HG03521 (cell line): ENCODE results near the gene TOB1.

ENCODE experiments used
- ATAC-seq: cut with Tn5 transposase; IDR thresholded peaks from one replicate; pipeline ENCODE4 v1.9.1; 2021; ENCODE audit warnings: mild to moderate bottlenecking, moderate library complexity; ENCODE audit not compliant: unreplicated experiment

TOB1 gene

GRCh38 chr17:50832864-50833381 lies 33.2 kb downstream of the TOB1 start:
- ATAC-seq: no peak

GRCh38 chr17:50832267-50832863 lies 33.8 kb downstream of the TOB1 start:
- ATAC-seq: no peak

DNA sequence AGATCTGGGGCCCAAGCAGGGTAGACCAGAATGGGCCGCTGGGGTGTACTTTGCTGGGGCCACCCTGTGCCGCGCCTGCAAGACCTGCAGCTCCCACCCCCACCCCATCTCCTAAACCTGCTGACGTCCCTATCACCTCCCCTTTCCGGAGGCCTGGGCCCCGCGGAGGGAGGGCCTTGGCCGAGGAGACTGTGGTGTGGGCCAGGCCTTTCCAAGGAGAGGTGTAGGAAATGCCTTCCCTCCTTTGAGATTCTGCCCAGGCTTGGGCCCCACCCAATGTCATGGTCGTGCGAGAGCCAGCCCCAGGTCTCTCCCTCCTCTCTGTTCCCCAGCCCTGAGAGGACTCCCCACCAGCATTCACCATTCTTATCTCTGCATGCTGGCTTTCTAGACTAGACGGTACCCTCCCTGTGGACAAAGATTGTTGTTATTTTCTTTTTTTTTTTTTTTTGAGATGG lies 34.7 kb downstream of the TOB1 start:
- no peak for ATAC-seq

DNA sequence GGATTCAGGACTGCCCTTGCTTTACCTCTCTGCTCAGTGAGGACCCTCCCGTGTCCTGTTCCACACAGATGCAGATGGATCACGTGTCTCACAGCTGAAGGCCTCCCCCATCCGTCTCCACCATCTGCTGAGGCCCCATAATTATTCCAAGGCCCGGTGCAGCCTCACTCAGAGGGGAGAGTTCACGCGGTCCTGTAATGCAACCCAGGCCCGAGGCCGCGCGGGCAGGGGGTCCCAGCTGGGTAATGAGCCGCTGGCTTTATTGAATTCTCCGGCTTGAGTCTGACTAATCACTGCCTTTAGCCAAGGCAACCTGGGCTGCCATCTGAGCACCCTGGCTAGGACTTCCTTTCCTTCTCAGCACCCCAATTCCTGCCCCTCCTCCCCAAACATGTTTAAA lies 35.2 kb downstream of the TOB1 start:
- no peak for ATAC-seq

- no peak for ATAC-seq
Measured at GRCh38 chr17:50830352-50830751, 35.8 kb downstream of the TOB1 start.

DNA sequence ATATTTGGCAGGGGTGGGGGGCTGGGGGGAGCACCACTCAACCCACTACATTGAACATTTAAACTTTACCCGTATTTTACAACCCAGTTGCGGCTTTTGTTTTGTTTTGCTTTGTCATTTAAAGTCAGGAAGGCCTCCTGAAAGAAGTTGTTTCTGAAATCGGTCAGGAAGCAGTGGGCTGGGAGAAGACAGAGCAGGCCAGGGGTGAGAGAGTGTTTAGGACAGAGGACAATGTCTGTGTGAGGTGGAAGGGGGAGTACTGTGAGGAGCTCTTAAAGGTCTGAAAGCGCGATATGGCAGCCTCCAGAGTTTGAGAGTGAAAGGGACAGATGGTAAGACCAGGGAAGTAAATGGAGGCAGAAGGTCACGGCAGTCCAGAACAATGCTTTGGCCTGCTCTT lies 36.8 kb downstream of the TOB1 start:
- ATAC-seq: no peak

- ATAC-seq: peak; percentile 77
Measured at GRCh38 chr17:50828508-50829170, 37.5 kb downstream of the TOB1 start.

DNA sequence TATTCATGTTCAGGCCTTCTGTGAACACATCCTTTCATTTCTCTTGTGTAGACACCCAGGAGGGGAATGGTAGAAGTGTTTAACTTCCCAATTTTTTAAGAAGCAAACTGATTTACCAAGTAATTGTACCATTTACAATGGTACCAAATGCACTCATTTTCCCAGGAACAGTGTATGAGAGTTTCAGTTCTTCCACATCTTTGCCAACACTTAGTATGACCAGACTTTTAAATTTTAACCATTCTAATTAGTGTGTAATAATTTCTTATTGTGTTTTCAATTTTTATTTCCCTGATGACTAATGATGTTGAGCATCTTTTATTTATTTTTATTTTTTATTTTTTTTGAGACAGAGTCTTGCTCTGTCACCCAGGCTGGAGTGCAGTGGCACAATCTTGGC lies 41.0 kb downstream of the TOB1 start:
- no peak for ATAC-seq

DNA sequence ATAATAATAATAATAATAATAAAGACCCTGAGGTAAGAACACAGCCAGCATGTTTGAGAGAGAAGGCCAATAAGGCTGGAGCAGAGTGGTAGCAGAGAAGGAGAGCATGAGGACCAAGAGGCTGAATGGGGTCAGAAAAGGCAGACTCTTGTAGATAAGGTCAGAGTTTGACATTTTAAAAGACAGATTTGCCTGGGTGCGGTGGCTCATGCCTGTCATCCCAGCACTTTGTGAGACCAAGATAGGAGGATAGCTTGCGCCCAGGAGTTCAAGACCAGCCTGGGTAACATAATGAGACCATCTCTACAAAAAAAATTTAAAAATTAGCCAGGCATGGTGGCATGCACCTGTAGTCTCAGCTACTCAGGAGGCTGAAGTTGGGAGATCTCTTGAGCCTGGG lies 41.7 kb downstream of the TOB1 start:
- ATAC-seq: no peak

GRCh38 chr17:50822550-50822949 lies 43.6 kb downstream of the TOB1 start:
- no peak for ATAC-seq

GRCh38 chr17:50820651-50821050 lies 45.5 kb downstream of the TOB1 start:
- no peak for ATAC-seq

- no peak for ATAC-seq
Measured at GRCh38 chr17:50818921-50819657, 47.1 kb downstream of the TOB1 start.

- no peak for ATAC-seq
Measured at GRCh38 chr17:50818261-50818660, 47.9 kb downstream of the TOB1 start.

DNA sequence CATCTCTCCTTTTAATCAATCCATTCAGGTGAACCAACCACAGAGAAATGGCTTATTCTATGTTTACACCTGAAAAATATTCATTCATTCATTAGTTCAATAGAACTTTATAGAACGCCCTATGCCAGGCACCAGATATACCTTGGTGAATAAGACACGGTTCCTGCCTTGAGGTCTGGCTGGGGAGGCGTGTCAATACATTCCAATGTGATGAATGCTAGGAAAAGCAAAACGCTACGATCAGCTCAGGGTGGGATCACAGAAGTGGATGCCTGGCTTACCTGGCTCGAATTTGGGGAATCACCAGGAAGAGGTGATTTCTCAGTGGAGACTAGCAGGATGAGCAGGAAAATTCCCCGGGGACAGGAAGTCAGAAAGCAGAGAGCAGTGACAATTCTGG lies 48.3 kb downstream of the TOB1 start:
- no peak for ATAC-seq

DNA sequence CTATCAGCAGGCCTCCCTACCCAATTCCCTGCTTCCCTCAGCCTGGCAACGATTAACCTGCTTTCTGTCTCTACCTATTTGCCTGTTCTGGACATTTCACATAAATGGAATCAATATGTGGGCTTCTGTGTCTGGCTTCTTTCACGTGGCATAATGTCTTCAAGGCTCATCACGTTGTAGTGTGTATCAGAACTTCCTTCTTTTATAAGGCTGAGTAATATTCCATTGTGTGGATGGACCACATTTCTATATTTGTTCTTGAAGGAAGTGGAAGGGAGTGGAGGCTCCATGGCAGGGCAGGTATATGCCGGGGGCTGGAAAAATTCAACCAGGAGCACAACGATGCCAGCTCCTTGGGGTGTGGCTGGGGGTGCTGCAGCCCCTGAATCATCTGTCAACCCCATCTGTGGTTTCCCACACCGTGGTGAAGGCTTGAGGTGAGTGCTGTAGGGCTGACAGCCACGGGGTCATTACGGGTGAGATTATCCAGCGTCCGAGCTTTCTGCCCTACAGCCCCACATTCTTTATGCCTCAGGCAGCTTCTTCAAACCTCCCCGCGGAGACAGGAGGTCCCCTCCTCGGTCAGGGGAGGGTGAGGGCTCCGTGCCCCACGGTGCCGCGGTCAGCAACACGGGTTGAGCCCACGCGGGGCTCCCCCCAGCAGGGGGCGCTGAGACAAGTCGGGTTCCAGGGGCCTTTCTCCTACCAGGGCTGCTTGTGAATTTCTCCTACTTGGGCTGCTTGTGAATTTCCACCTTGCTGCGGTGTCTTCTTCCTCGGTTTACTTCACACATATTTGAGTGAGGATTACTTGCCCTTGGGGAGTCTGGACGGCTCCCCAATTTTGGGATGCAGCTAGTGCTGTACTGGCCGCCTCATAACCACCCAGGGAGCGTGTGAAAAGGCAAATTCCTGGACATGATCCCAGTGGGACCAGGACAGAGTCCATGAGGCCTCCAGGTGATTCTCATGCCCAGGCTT lies 49.1 kb downstream of the TOB1 start:
- ATAC-seq: no peak

DNA sequence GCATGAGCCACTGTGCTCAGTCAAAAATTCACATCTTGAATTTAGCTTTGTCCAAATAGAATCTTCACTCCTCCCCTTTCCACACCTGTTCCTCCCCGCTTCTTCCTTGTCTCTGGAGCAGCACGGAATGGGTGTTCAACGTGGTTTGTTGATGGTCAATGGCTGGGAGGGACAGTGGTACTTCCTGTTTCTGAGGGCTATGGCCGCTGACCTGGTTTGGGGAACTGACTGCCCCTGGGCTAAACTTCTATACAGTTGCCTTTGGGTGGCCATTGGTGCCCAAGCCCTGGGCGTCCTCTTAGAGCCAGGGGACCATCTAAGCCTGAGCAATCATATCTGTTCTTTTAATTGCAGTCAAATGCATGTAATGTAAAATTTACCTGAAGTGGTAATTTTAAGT lies 49.9 kb downstream of the TOB1 start:
- ATAC-seq: no peak

DNA sequence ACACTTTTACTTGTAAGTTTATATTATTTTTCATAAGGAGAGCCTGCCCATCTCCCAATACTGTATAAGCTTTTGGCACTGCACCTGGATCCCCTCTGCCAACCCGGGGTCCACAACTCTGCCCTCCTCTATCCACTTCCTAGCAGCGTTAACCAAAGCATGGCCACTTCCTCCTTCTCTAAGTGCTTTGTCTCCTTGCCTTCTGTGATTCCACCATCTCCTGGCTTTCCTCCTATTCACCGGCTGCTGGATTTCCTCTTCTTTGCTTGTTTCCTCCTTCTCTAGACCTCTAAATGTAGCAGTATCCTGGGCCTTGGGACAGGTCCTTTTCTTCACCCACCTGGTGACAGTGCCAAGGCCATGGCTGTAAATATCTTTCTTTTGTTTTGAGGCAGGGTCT lies 50.8 kb downstream of the TOB1 start:
- ATAC-seq: no peak

- no peak for ATAC-seq
Measured at GRCh38 chr17:50813583-50813982, 52.6 kb downstream of the TOB1 start.
